Breast epithelium (tissue), 4 donors: ENCODE measurements around the gene TNNT2. TPM values are rescaled to one million over a fixed set of nuclear protein-coding genes. Genes with fewer than 3 reads are reported as not detected.

Experiments used
- DNase-seq, 2 donors: peaks; one replicate each; pipeline ENCODE4 v3.0.0-alpha.2; 2019; ENCODE audit warnings: low spot score in 2 of 2
- H3K27ac ChIP-seq, 2 donors: fragments of 200-600 bp; sonication (generic) in 1 of 2; one replicate each; pipeline ENCODE4 v1.5.1; 2016 to 2019; ENCODE audit warnings: mild to moderate bottlenecking in 1 of 2
- H3K27me3 ChIP-seq, 2 donors: fragments of 200-600 bp; sonication (generic) in 1 of 2; one replicate each; pipeline versions ENCODE4 v1.5.1 to v1.6.0; 2017 to 2019; ENCODE audit warnings: control low read depth in 1 of 2, mild to moderate bottlenecking in 1 of 2
- H3K36me3 ChIP-seq: fragments of 200-600 bp; one replicate; pipeline ENCODE4 v1.5.1; 2019
- H3K4me1 ChIP-seq, 2 donors: fragments of 200-600 bp; sonication (generic); one replicate each; pipeline ENCODE4 v1.5.1; 2016 to 2019; ENCODE audit warnings: control low read depth in 1 of 2
- H3K4me3 ChIP-seq, 3 donors: fragments of 200-600 bp; sonication (generic); 1 replicate in 2 of 3; 2 replicates in 1 of 3; pipeline ENCODE4 v1.5.1; 2016 to 2019; ENCODE audit warnings: mild to moderate bottlenecking in 3 of 3, moderate library complexity in 2 of 3
- H3K9me3 ChIP-seq, 2 donors: fragments of 200-600 bp; sonication (generic) in 1 of 2; one replicate each; pipeline ENCODE4 v1.5.1; 2016 to 2019; ENCODE audit warnings: control low read depth in 1 of 2
- CTCF ChIP-seq, 3 donors: fragments of 450-650 bp; IDR thresholded peaks; one replicate each; pipeline ENCODE4 v1.5.1; 2016 to 2017; ENCODE audit warnings: antibody characterized with exemption in 3 of 3, mild to moderate bottlenecking in 3 of 3, moderate library complexity in 3 of 3
- POLR2A ChIP-seq: fragments of 450-650 bp; IDR thresholded peaks from one replicate; pipeline ENCODE4 v1.6.1; 2016; ENCODE audit warnings: antibody characterized with exemption, mild to moderate bottlenecking, moderate library complexity
- POLR2AphosphoS5 ChIP-seq, 3 donors: sonication (generic); formaldehyde crosslinking; IDR thresholded peaks; one replicate each; pipeline ENCODE4 v1.6.1; 2017; ENCODE audit warnings: antibody characterized with exemption in 3 of 3
- intact Hi-C: fragments of 100-400 bp; cut with DNase I; formaldehyde crosslinking; loops from one replicate; pipeline ENCODE4 v1.15.1; 2023; ENCODE audit warnings: low total_unique reads
- total RNA-seq, 3 donors: library from RNA; depleted of rRNA; stranded (reverse); fragments of >200 nt; gene quantifications; one replicate each; pipeline ENCODE4 v1.1.0, GENCODE V29; 2016

The TNNT2 gene
- total RNA-seq, 3 donors from 2014 or later, result 1.3 to 2.6 TPM; not detected in 1

GRCh38 chr1:201328576-201328975, 48.9 kb downstream of the TNNT2 start:
- H3K27ac ChIP-seq, result no peak overlapping the region
- intact Hi-C loops, result no loop called here
- H3K4me1 ChIP-seq, result no peaks in the 10 kb centered on the region
- TF ChIP-seq POLR2AphosphoS5 (IDR thresholded peaks at IDR 0.05), result no peak
- TF ChIP-seq POLR2A, result no peak
- no peak for TF ChIP-seq CTCF (IDR thresholded peaks at IDR 0.05)
- no peak overlapping the region for H3K4me3 ChIP-seq
- no peak for DNase-seq
- no peaks in the 10 kb centered on the region for H3K9me3 ChIP-seq
- H3K27me3 ChIP-seq, result no peaks in the 10 kb centered on the region
- no peaks in the 10 kb centered on the region for H3K36me3 ChIP-seq

- intact Hi-C loops, result no loop called here
- Histone ChIP-seq H3K4me3 (no peak overlapping the region), H3K4me1 (no peaks in the 10 kb centered on the region), H3K9me3 (no peaks in the 10 kb centered on the region), H3K36me3 (no peaks in the 10 kb centered on the region), H3K27me3 (no peaks in the 10 kb centered on the region), H3K27ac (no peak overlapping the region)
- no peak for DNase-seq
- TF ChIP-seq CTCF (IDR thresholded peaks at IDR 0.05) (no peak), POLR2AphosphoS5 (IDR thresholded peaks at IDR 0.05) (no peak), POLR2A (no peak)
These were observed 49.7 kb downstream of the TNNT2 start for GRCh38 chr1:201327687-201328240.

- TF ChIP-seq POLR2A (no peak), CTCF (IDR thresholded peaks at IDR 0.05) (no peak), POLR2AphosphoS5 (IDR thresholded peaks at IDR 0.05) (no peak)
- H3K27me3 ChIP-seq, result no peaks in the 10 kb centered on the region
- H3K36me3 ChIP-seq, result no peaks in the 10 kb centered on the region
- no peaks in the 10 kb centered on the region for H3K9me3 ChIP-seq
- H3K27ac ChIP-seq, result no peak overlapping the region
- H3K4me3 ChIP-seq, result no peak overlapping the region
- no peaks in the 10 kb centered on the region for H3K4me1 ChIP-seq
- intact Hi-C loops, result no loop called here
- DNase-seq, result no peak
These were observed 50.8 kb downstream of the TNNT2 start for GRCh38 chr1:201326710-201327109.

GRCh38 chr1:201325678-201326060, 51.8 kb downstream of the TNNT2 start:
- intact Hi-C loops, result no loop called here
- no peaks in the 10 kb centered on the region for H3K4me1 ChIP-seq
- H3K9me3 ChIP-seq, result no peaks in the 10 kb centered on the region
- H3K27me3 ChIP-seq, result no peaks in the 10 kb centered on the region
- H3K4me3 ChIP-seq, result no peak overlapping the region
- H3K36me3 ChIP-seq, result no peaks in the 10 kb centered on the region
- no peak for DNase-seq
- no peak overlapping the region for H3K27ac ChIP-seq
- TF ChIP-seq POLR2AphosphoS5 (IDR thresholded peaks at IDR 0.05) (no peak), POLR2A (no peak), CTCF (IDR thresholded peaks at IDR 0.05) (no peak)

- Histone ChIP-seq H3K27ac (no peak overlapping the region), H3K9me3 (no peaks in the 10 kb centered on the region), H3K36me3 (no peaks in the 10 kb centered on the region), H3K27me3 (no peaks in the 10 kb centered on the region), H3K4me1 (no peaks in the 10 kb centered on the region), H3K4me3 (no peak overlapping the region)
- DNase-seq, result no peak
- TF ChIP-seq CTCF (IDR thresholded peaks at IDR 0.05) (no peak), POLR2A (no peak), POLR2AphosphoS5 (IDR thresholded peaks at IDR 0.05) (no peak)
- intact Hi-C loops, result no loop called here
These were observed 52.4 kb downstream of the TNNT2 start for GRCh38 chr1:201324821-201325677.
